Transverse colon (tissue), 4 donors: ENCODE data around the gene SLC25A19. TPM values are rescaled to one million over a fixed set of nuclear protein-coding genes. Genes with fewer than 3 reads are reported as not detected.
A peak's percentile ranks its signal among the peaks of the same experiment; 100 is the strongest.

Experiments used
- DNase-seq: peaks from one replicate; pipeline ENCODE4 v3.0.0-alpha.2; 2019
- H3K27ac ChIP-seq, 4 donors: fragments of 200-600 bp; sonication (generic); 2 replicates each; pipeline ENCODE4 v1.5.1; 2016 to 2018; ENCODE audit warnings: inconsistent platforms in 4 of 4
- H3K27me3 ChIP-seq: fragments of 200-600 bp; sonication (generic); 2 replicates; pipeline ENCODE4 v1.5.1; 2017; ENCODE audit warnings: inconsistent platforms
- H3K36me3 ChIP-seq, 4 donors: fragments of 200-600 bp; sonication (generic); 2 replicates each; pipeline ENCODE4 v1.5.1; 2017 to 2019; ENCODE audit warnings: inconsistent platforms in 4 of 4
- H3K4me1 ChIP-seq, 4 donors: fragments of 200-600 bp; sonication (generic); 2 replicates each; pipeline ENCODE4 v1.5.1; 2017 to 2020; ENCODE audit warnings: inconsistent platforms in 4 of 4
- H3K4me3 ChIP-seq, 4 donors: fragments of 200-600 bp; sonication (generic); 1 replicate in 1 of 4; 2 replicates in 3 of 4; pipeline versions ENCODE4 v1.5.1 to v1.6.1; 2017 to 2019; ENCODE audit warnings: inconsistent platforms in 4 of 4
- H3K9me3 ChIP-seq, 2 donors: fragments of 200-600 bp; sonication (generic); 2 replicates each; pipeline ENCODE4 v1.5.1; 2017 to 2019; ENCODE audit warnings: inconsistent platforms in 2 of 2
- CTCF ChIP-seq, 5 experiments: fragments of 200-600 bp in 3 of 5; fragments of 450-650 bp in 2 of 5; sonication (generic) in 3 of 5; IDR thresholded peaks; 1 replicate in 2 of 5; 2 replicates in 3 of 5; pipeline ENCODE4 v1.5.1; 2016 to 2017; ENCODE audit warnings: antibody characterized with exemption in 5 of 5, inconsistent platforms in 3 of 5, mild to moderate bottlenecking in 2 of 5, moderate library complexity in 1 of 5
- EP300 ChIP-seq: sonication (generic); formaldehyde crosslinking; IDR thresholded peaks from one replicate; pipeline ENCODE4 v1.6.1; 2017; ENCODE audit warnings: antibody characterized with exemption, low read depth
- POLR2A ChIP-seq: fragments of 450-650 bp; IDR thresholded peaks from one replicate; pipeline ENCODE4 v1.6.1; 2016; ENCODE audit warnings: antibody characterized with exemption, mild to moderate bottlenecking, moderate library complexity
- POLR2AphosphoS5 ChIP-seq, 3 donors: sonication (generic); formaldehyde crosslinking; IDR thresholded peaks; one replicate each; pipeline ENCODE4 v1.6.1; 2016; ENCODE audit warnings: antibody characterized with exemption in 3 of 3
- WGBS, 2 donors: methylation state at CpG; one replicate each; pipeline ENCODE4 v1.1.5; 2018; ENCODE audit warnings: low coverage in 1 of 2; 5-methylcytosine and 5-hydroxymethylcytosine counted together
- in situ Hi-C, 4 donors: fragments of 200-750 bp; cut with MboI; loops; one replicate each; pipeline versions ENCODE4 v1.15.0 to v1.15.1; 2017; ENCODE audit warnings: low sequenced_read_pairs in 3 of 4, low pct_ligation_motif_present in 1 of 4, low pct_unique_long_range_greater_than_20kb in 1 of 4
- intact Hi-C: fragments of 100-400 bp; cut with DNase I; formaldehyde crosslinking; loops from one replicate; pipeline ENCODE4 v1.15.1; 2023; ENCODE audit warnings: low total_unique reads
- total RNA-seq, 4 donors: library from RNA; depleted of rRNA; stranded (reverse); fragments of >200 nt; gene quantifications; one replicate each; pipeline ENCODE4 v1.1.0, GENCODE V29; 2016

Gene SLC25A19
- total RNA-seq, 4 donors from 2014 or later = 12.6 to 49.6 (median 20.7) TPM

GRCh38 chr17:75252039-75252816 lies 37.0 kb downstream of the SLC25A19 start:
- peaks cover 0 to 15% (median 0%) of the 10 kb centered on the region in 4 donors for H3K4me1 ChIP-seq
- no peak overlapping the region for H3K27ac ChIP-seq
- H3K9me3 ChIP-seq = no peaks in the 10 kb centered on the region
- no peak for DNase-seq
- no peak overlapping the region for H3K4me3 ChIP-seq
- 85 to 88% methylated on average over 4 to 8 of the region's 8 CpGs for WGBS, 2 donors
- no peaks in the 10 kb centered on the region for H3K36me3 ChIP-seq
- H3K27me3 ChIP-seq = no peaks in the 10 kb centered on the region
- intact Hi-C loops = no loop called here
- in situ Hi-C loops = no loop called here
- TF ChIP-seq POLR2AphosphoS5 (IDR thresholded peaks at IDR 0.05) = no peak
- TF ChIP-seq CTCF (IDR thresholded peaks at IDR 0.05) = no peak
- TF ChIP-seq POLR2A = no peak
- TF ChIP-seq EP300 = no peak

GRCh38 chr17:75250009-75250471 lies 39.2 kb downstream of the SLC25A19 start:
- H3K4me1 ChIP-seq = peaks cover 0 to 15% (median 0%) of the 10 kb centered on the region in 4 donors
- no peak for TF ChIP-seq POLR2AphosphoS5 (IDR thresholded peaks at IDR 0.05)
- TF ChIP-seq POLR2A = no peak
- no peak for TF ChIP-seq EP300
- no peak for TF ChIP-seq CTCF (IDR thresholded peaks at IDR 0.05)
- peak overlapping the region in 1 of 4 donors; percentile 23 for H3K4me3 ChIP-seq
- H3K27me3 ChIP-seq = no peaks in the 10 kb centered on the region
- H3K36me3 ChIP-seq = peaks cover 0 to 16% (median 7%) of the 10 kb centered on the region in 4 donors
- intact Hi-C loops (no loop called here), in situ Hi-C loops (no loop called here)
- peak; percentile 57 for DNase-seq
- H3K27ac ChIP-seq = peak overlapping the region; percentile 32 to 63 (median 44)
- 17 to 62% methylated on average over 3 to 11 of the region's 11 CpGs for WGBS, 2 donors
- H3K9me3 ChIP-seq = no peaks in the 10 kb centered on the region

- TF ChIP-seq POLR2AphosphoS5 (IDR thresholded peaks at IDR 0.05) (no peak), CTCF (IDR thresholded peaks at IDR 0.05) (no peak), POLR2A (no peak), EP300 (no peak)
- peak overlapping the region in 1 of 4 donors; percentile 23 for H3K4me3 ChIP-seq
- no peaks in the 10 kb centered on the region for H3K9me3 ChIP-seq
- no peaks in the 10 kb centered on the region for H3K27me3 ChIP-seq
- in situ Hi-C loops = no loop called here
- 76 to 90% methylated on average over 2 to 4 of the region's 4 CpGs for WGBS, 2 donors
- H3K27ac ChIP-seq = peak overlapping the region; percentile 8 to 63 (median 36)
- H3K4me1 ChIP-seq = peaks cover 0 to 15% (median 0%) of the 10 kb centered on the region in 4 donors
- DNase-seq = no peak
- peaks cover 0 to 20% (median 7%) of the 10 kb centered on the region in 4 donors for H3K36me3 ChIP-seq
- intact Hi-C loops = no loop called here
These were observed 39.7 kb downstream of the SLC25A19 start for GRCh38 chr17:75249564-75249963.

GRCh38 chr17:75246404-75246803 lies 42.8 kb downstream of the SLC25A19 start:
- WGBS, 2 donors = 87 to 95% methylated on average over 6 to 11 of the region's 12 CpGs
- in situ Hi-C loops (no loop called here), intact Hi-C loops (no loop called here)
- Histone ChIP-seq H3K27me3 (no peaks in the 10 kb centered on the region), H3K4me1 (peaks cover 0 to 15% (median 0%) of the 10 kb centered on the region in 4 donors), H3K36me3 (peaks cover 0 to 50% (median 15%) of the 10 kb centered on the region in 4 donors), H3K9me3 (no peaks in the 10 kb centered on the region), H3K4me3 (no peak overlapping the region), H3K27ac (no peak overlapping the region)
- TF ChIP-seq EP300 = no peak
- TF ChIP-seq POLR2A = no peak
- no peak for TF ChIP-seq POLR2AphosphoS5 (IDR thresholded peaks at IDR 0.05)
- TF ChIP-seq CTCF (IDR thresholded peaks at IDR 0.05) = no peak
- no peak for DNase-seq
